ENCODE data around the gene KIAA1958. TPM values are rescaled to one million over a fixed set of nuclear protein-coding genes. Genes with fewer than 3 reads are reported as not detected.

KIAA1958 gene
- polyA plus RNA-seq, 1 of the 3 experiments (the other 2 are of a cell fraction), result 1.6 TPM

- 92% methylated on average over 3 of the region's 3 CpGs for WGBS (ENCODE audit: low lambda C conversion rate)
- Histone ChIP-seq H2AFZ (ENCODE audit: low read depth) (no peak overlapping the region), H3K4me2 (no peak overlapping the region), H3K36me3 (replicated peaks in 1 of 2; ENCODE audit: control insufficient read depth in 1 of 2, insufficient read depth in 2 of 2, low read length in 1 of 2) (peaks cover 4 to 13% of the 10 kb centered on the region in 2 experiments), H3K27ac (ENCODE audit: low read depth in 2 of 2, low read length in 1 of 2) (no peak overlapping the region), H3K9me3 (no peaks in the 10 kb centered on the region), H3K9me2 (no peaks in the 10 kb centered on the region), H4K20me1 (ENCODE audit: insufficient read depth) (no peaks in the 10 kb centered on the region), H3K4me1 (ENCODE audit: control insufficient read depth in 1 of 2, insufficient read depth in 2 of 2, low read depth in 1 of 2, low read length in 1 of 2) (no peaks in the 10 kb centered on the region), H3K27me3 (ENCODE audit: insufficient read depth) (no peaks in the 10 kb centered on the region), H3K9ac (no peak overlapping the region), H3K4me3 (ENCODE audit: low read depth in 2 of 2, low read length in 1 of 2) (no peak overlapping the region), H3F3A (replicated peaks; ENCODE audit: insufficient read depth) (no peaks in the 10 kb centered on the region), H3K79me2 (ENCODE audit: insufficient read depth) (no peaks in the 10 kb centered on the region)
- CTCF ChIA-PET, result no interaction called here
- no peak for DNase-seq
- TF ChIP-seq REST (IDR thresholded peaks at IDR 0.05; ENCODE audit: low read depth, low read length), result no peak
- TF ChIP-seq NFIC (IDR thresholded peaks at IDR 0.05; ENCODE audit: borderline replicate concordance), result no peak
- no peak for TF ChIP-seq YY1 (IDR thresholded peaks at IDR 0.05; ENCODE audit: low read depth)
- TF ChIP-seq RAD21 (IDR thresholded peaks at IDR 0.05; ENCODE audit: low read length), result no peak
- TF ChIP-seq RFX5 (IDR thresholded peaks at IDR 0.05; ENCODE audit: low read length), result no peak
- no peak for TF ChIP-seq IRF3 (IDR thresholded peaks at IDR 0.05; ENCODE audit: low read depth, low read length)
- TF ChIP-seq EP300 (IDR thresholded peaks at IDR 0.05; ENCODE audit: borderline replicate concordance in 1 of 2, low read depth in 1 of 2, low read length in 1 of 2), result no peak
- TF ChIP-seq SMC3 (IDR thresholded peaks at IDR 0.05; ENCODE audit: low read depth, low read length), result no peak
- TF ChIP-seq RCOR1 (IDR thresholded peaks at IDR 0.05; ENCODE audit: low read length), result no peak
- no peak for TF ChIP-seq NRF1 (IDR thresholded peaks at IDR 0.05; ENCODE audit: low read depth, low read length)
- no peak for TF ChIP-seq CTCF (IDR thresholded peaks at IDR 0.05)
- no peak for TF ChIP-seq SIN3A (IDR thresholded peaks at IDR 0.05; ENCODE audit: borderline replicate concordance, low read depth, low read length)
- no peak for TF ChIP-seq FOXJ3 (CRISPR knock-in tag; IDR thresholded peaks at IDR 0.05)
- no peak for TF ChIP-seq TCF12 (IDR thresholded peaks at IDR 0.05)
- POLR2A ChIA-PET, result no interaction called here
Observed at GRCh38 chr9:112642126-112642525, 155.5 kb downstream of the KIAA1958 start.
